K562 (cell line): Measurements from ENCODE around the gene CHML. TPM values are rescaled to one million over a fixed set of nuclear protein-coding genes. Genes with fewer than 3 reads are reported as not detected.
A peak's percentile ranks its signal among the peaks of the same experiment; 100 is the strongest.

Experiments used
- ATAC-seq: fragments of 200-7000 bp; cut with Tn5 transposase; 3 replicates; pipeline ENCODE4 v1.9.1; 2020; ENCODE audit warnings: moderate library complexity
- BruUV-seq: library from RNA; stranded (reverse); fragments of 400-500 nt; replicated peaks from 2 replicates; lab custom pipeline; 2021; lab: Mats Ljungman, UMichigan
- CTCF ChIA-PET: fragments of 300-600 bp; formaldehyde crosslinking; extraction: SDS; loops from one replicate; lab custom pipeline; 2021; ENCODE audit warnings: low intra/inter-chr PET ratio; lab: Yijun Ruan, JAX
- POLR2A ChIA-PET: fragments of 300-600, 350-650 bp; sonication (Branson Sonifier 250); formaldehyde crosslinking; extraction: SDS; loops from one replicate; lab custom pipeline; 2021; ENCODE audit warnings: antibody characterized with exemption, inconsistent platforms; lab: Yijun Ruan, JAX
- DNase-seq, 4 experiments: peaks; one replicate each; pipeline versions ENCODE4 v3.0.0 to v3.0.0-alpha.2; 2011 to 2018; ENCODE audit warnings: low spot score in 3 of 4, mixed read lengths in 3 of 4; ENCODE audit errors: extremely low read depth in 1 of 4
- FAIRE-seq: peaks from 2 replicates; lab custom pipeline; 2011; peaks lifted over from hg19 to GRCh38; lab: Jason Lieb, UNC
- H2AFZ ChIP-seq: 2 replicates; pipeline ENCODE4 v1.6.0; 2011; ENCODE audit warnings: low read depth, low read length, control low read depth, inconsistent platforms
- H3K27ac ChIP-seq: fragments of 200-600 bp; 3 replicates; pipeline ENCODE4 v1.8.0; 2011; ENCODE audit warnings: low read depth, mild to moderate bottlenecking, control low read depth, inconsistent platforms, low read length, moderate library complexity, mixed read lengths; ENCODE audit errors: extremely low read depth
- H3K27me3 ChIP-seq, 2 experiments: fragments of 300-600 bp in 1 of 2; 2 replicates in 1 of 2; 3 replicates in 1 of 2; pipeline versions ENCODE4 v1.6.0 to v1.8.0; 2011; ENCODE audit warnings: inconsistent platforms in 2 of 2, low read length in 2 of 2, mild to moderate bottlenecking in 1 of 2, mixed read lengths in 1 of 2, moderate library complexity in 1 of 2; ENCODE audit not compliant: control insufficient read depth in 2 of 2, insufficient read depth in 2 of 2
- H3K36me3 ChIP-seq: fragments of 300-600 bp; 3 replicates; pipeline ENCODE4 v1.8.0; 2011; ENCODE audit warnings: mild to moderate bottlenecking, low read length, inconsistent platforms; ENCODE audit not compliant: control insufficient read depth, insufficient read depth
- H3K4me1 ChIP-seq, 2 experiments: fragments of 200-600 bp in 1 of 2; replicated peaks in 1 of 2; 2 replicates in 1 of 2; 3 replicates in 1 of 2; pipeline versions ENCODE4 v1.5.1 to v1.8.0; 2011; ENCODE audit warnings: inconsistent platforms in 2 of 2, low read length in 2 of 2, mild to moderate bottlenecking in 1 of 2, mixed read lengths in 1 of 2, moderate library complexity in 1 of 2; ENCODE audit not compliant: control insufficient read depth in 2 of 2, insufficient read depth in 2 of 2
- H3K4me2 ChIP-seq: 2 replicates; pipeline ENCODE4 v1.6.1; 2011; ENCODE audit warnings: low read length, control low read depth, inconsistent platforms, mixed read lengths; ENCODE audit not compliant: insufficient read depth
- H3K4me3 ChIP-seq: fragments of 200-600 bp; sonication (generic), shearing (Covaris generic); 2 replicates; pipeline ENCODE4 v1.5.1; 2016; ENCODE audit warnings: control low read depth, inconsistent platforms
- H3K79me2 ChIP-seq: fragments of 200-600 bp; 3 replicates; pipeline ENCODE4 v1.8.0; 2011; ENCODE audit warnings: low read length, inconsistent platforms; ENCODE audit not compliant: control insufficient read depth, insufficient read depth
- H3K9ac ChIP-seq, 2 experiments: 2 replicates each; pipeline versions ENCODE4 v1.6.0 to v1.6.1; 2011; ENCODE audit warnings: low read depth in 2 of 2, low read length in 2 of 2, control low read depth in 1 of 2, inconsistent platforms in 1 of 2, mild to moderate bottlenecking in 1 of 2, mixed read lengths in 1 of 2; ENCODE audit not compliant: insufficient read depth in 1 of 2
- H3K9me1 ChIP-seq: one replicate; pipeline ENCODE4 v1.6.0; 2011; ENCODE audit warnings: inconsistent platforms, mild to moderate bottlenecking, low read length, moderate library complexity; ENCODE audit not compliant: control insufficient read depth, insufficient read depth
- H3K9me3 ChIP-seq: replicated peaks from 2 replicates; pipeline ENCODE4 v1.5.1; 2011; ENCODE audit warnings: low read depth, low read length, inconsistent platforms; ENCODE audit not compliant: control insufficient read depth, insufficient read depth
- H4K20me1 ChIP-seq: replicated peaks from 2 replicates; pipeline ENCODE4 v1.6.1; 2011; ENCODE audit warnings: low read length, inconsistent platforms, mixed read lengths; ENCODE audit not compliant: control insufficient read depth, insufficient read depth
- CC2D1A ChIP-seq: fragments of 450-650 bp; IDR thresholded peaks from 2 replicates; pipeline ENCODE4 v1.6.1; 2017; ENCODE audit warnings: mild to moderate bottlenecking
- CTCF ChIP-seq, 3 experiments: IDR thresholded peaks in 2 of 3; conservative IDR thresholded peaks in 1 of 3; 2 replicates each; pipeline ENCODE4 v1.5.1; 2011 to 2012; ENCODE audit warnings: low read length in 3 of 3, mild to moderate bottlenecking in 3 of 3, control low read depth in 2 of 3, improper control_type of control experiment in 1 of 3, inconsistent platforms in 1 of 3, low read depth in 1 of 3, mixed read lengths in 1 of 3, moderate library complexity in 1 of 3; ENCODE audit not compliant: insufficient read depth in 2 of 3
- GABPB2 ChIP-seq: fragments of 250-450 bp; sonication (Bioruptor Pico); conservative IDR thresholded peaks from 2 replicates; pipeline ENCODE4 v1.5.1; 2021; ENCODE audit warnings: mild to moderate bottlenecking
- HCFC1 ChIP-seq: IDR thresholded peaks from 2 replicates; pipeline ENCODE4 v1.6.1; 2012; ENCODE audit warnings: low read depth, low read length, improper control_type of control experiment
- HIVEP1 ChIP-seq: fragments of 250-450 bp; sonication (Bioruptor Pico); IDR thresholded peaks from 2 replicates; pipeline ENCODE4 v1.4.0; 2020; ENCODE audit warnings: mild to moderate bottlenecking
- HOXB6 ChIP-seq: fragments of 250-450 bp; sonication (Bioruptor Pico); IDR thresholded peaks from 2 replicates; pipeline ENCODE4 v1.5.1; 2022; ENCODE audit warnings: mild to moderate bottlenecking, borderline replicate concordance
- KAT7 ChIP-seq: sonication (generic); formaldehyde crosslinking; IDR thresholded peaks from 2 replicates; pipeline ENCODE4 v1.8.0; 2022; ENCODE audit warnings: missing genetic modification reagents, mild to moderate bottlenecking, borderline replicate concordance
- KLF10 ChIP-seq: fragments of 250-450 bp; sonication (Bioruptor Pico); IDR thresholded peaks from 2 replicates; pipeline ENCODE4 v1.6.1; 2021; ENCODE audit warnings: matching md5 sums
- NFATC3 ChIP-seq: fragments of 450-650 bp; IDR thresholded peaks from 2 replicates; pipeline ENCODE4 v1.6.1; 2017; ENCODE audit warnings: mild to moderate bottlenecking
- NR2C1 ChIP-seq, 2 experiments: fragments of 450-650 bp; IDR thresholded peaks; 2 replicates each; pipeline ENCODE4 v1.6.1; 2017; ENCODE audit warnings: mild to moderate bottlenecking in 2 of 2, antibody characterized with exemption in 1 of 2, inconsistent platforms in 1 of 2, missing compliant biosample characterization in 1 of 2, missing genetic modification characterization in 1 of 2
- THAP12 ChIP-seq: fragments of 250-450 bp; sonication (Bioruptor Pico); IDR thresholded peaks from 2 replicates; pipeline ENCODE4 v1.9.0; 2021; ENCODE audit warnings: mild to moderate bottlenecking, inconsistent platforms
- ZNF253 ChIP-seq: fragments of 250-450 bp; sonication (Bioruptor Pico); conservative IDR thresholded peaks from 2 replicates; pipeline ENCODE4 v1.6.1; 2021; ENCODE audit warnings: mild to moderate bottlenecking
- ZNF431 ChIP-seq: sonication (generic); formaldehyde crosslinking; IDR thresholded peaks from 2 replicates; pipeline ENCODE4 v1.8.0; 2022; ENCODE audit warnings: mild to moderate bottlenecking, missing genetic modification reagents
- WGBS: fragments of 100-300 bp; shearing (Covaris generic); methylation state at CpG from one replicate; pipeline ENCODE4 v1.1.6; 2016; ENCODE audit warnings: low coverage, mixed read lengths; ENCODE audit not compliant: insufficient coverage; ENCODE audit errors: missing lambda C conversion rate; 5-methylcytosine and 5-hydroxymethylcytosine counted together
- in situ Hi-C: fragments of 300-500 bp; cut with MboI; formaldehyde crosslinking; loops from 4 replicates; pipeline ENCODE4 v1.15.0; 2018; ENCODE audit warnings: inconsistent platforms, mixed read lengths
- intact Hi-C: fragments of 100-400 bp; cut with micrococcal nuclease; formaldehyde crosslinking; loops from 2 replicates; pipeline ENCODE4 v1.14.2; 2022
- polyA plus RNA-seq, 8 experiments: library from polyadenylated mRNA; depleted of rRNA in 4 of 8; stranded (reverse) in 5 of 8; unstranded in 3 of 8; fragments of >200 nt; fragmentation: Nextera tagmentation in 2 of 8; fragmentation: Illumina TruSeq in 1 of 8; extraction: Ambion mirVana in 2 of 8; extraction: Trizol in 1 of 8; gene quantifications; 2 replicates each; pipeline versions ENCODE4 v1.2.1 to v1.2.3, GENCODE V29; 2011 to 2014; ENCODE audit warnings: inconsistent platforms in 1 of 8, missing spikeins in 1 of 8
- total RNA-seq, 7 experiments: library from RNA; depleted of rRNA in 6 of 7; stranded (reverse); fragments of >200 nt in 6 of 7; fragmentation: Illumina TruSeq in 2 of 7; extraction: Trizol in 2 of 7; gene quantifications; 2 replicates each; pipeline versions ENCODE4 v1.2.1 to v1.2.3, GENCODE V29; 2011 to 2021; ENCODE audit warnings: low replicate concordance in 1 of 7
- TF ChIP-seq, protein P1 (sequence below): fragments of 150-350 bp; conservative IDR thresholded peaks from 2 replicates; pipeline ENCODE4 v1.6.1; 2014; ENCODE audit warnings: low read length

CHML gene
- total and polyA plus RNA-seq, 9 of the 15 experiments (the other 6 are each of a cell fraction or from before 2014, with no cell fraction given), result 13.0 to 88.3 (median 62.8) TPM

- H3K9me3 ChIP-seq, result peaks cover 22% of the 10 kb centered on the region
- in situ Hi-C loops (no loop called here), intact Hi-C loops (no loop called here)
- POLR2A ChIA-PET, result interaction anchor here (0.6 to 1.5 kb wide), 4 partner anchors 9 to 1852 kb away, joined by 3 to 4 read pairs (median 3); no protein-coding TSS in a partner anchor
- H3K9me1 ChIP-seq, result no peaks in the 10 kb centered on the region
- H2AFZ ChIP-seq, result 0 out of 2 replicates have a peak overlapping the region, but pooled peaks have one; percentile 5
- H4K20me1 ChIP-seq, result no peaks in the 10 kb centered on the region
- peaks cover 4 to 6% of the 10 kb centered on the region in 2 experiments for H3K4me1 ChIP-seq
- ATAC-seq (no peak), DNase-seq (no peak), FAIRE-seq (no peak)
- no peak overlapping the region for H3K4me3 ChIP-seq
- no peak overlapping the region for H3K9ac ChIP-seq
- no peak overlapping the region for H3K27ac ChIP-seq
- 70% methylated on average over 4 of the region's 4 CpGs for WGBS
- no peaks in the 10 kb centered on the region for H3K36me3 ChIP-seq
- no peaks in the 10 kb centered on the region for H3K79me2 ChIP-seq
- no peak overlapping the region for H3K4me2 ChIP-seq
- CTCF ChIA-PET, result no interaction called here
- BruUV-seq, result no TSS peak
- H3K27me3 ChIP-seq, result no peaks in the 10 kb centered on the region
- TF ChIP-seq CTCF (IDR thresholded peaks at IDR 0.05 in 2 of 3, conservative IDR thresholded peaks at IDR 0.05 in 1 of 3; ENCODE audit: insufficient read depth in 2 of 3, low read depth in 1 of 3, low read length in 3 of 3), result no peak
- TF ChIP-seq HCFC1, result no peak
- TF ChIP-seq NR2C1 (IDR thresholded peaks at IDR 0.05), result no peak
- no peak for TF ChIP-seq NR2C1 (tag; IDR thresholded peaks at IDR 0.05)
- no peak for TF ChIP-seq HIVEP1 (CRISPR knock-in tag)
- no peak for TF ChIP-seq HOXB6 (CRISPR knock-in tag)
- no peak for TF ChIP-seq KLF10 (CRISPR knock-in tag)
- TF ChIP-seq GABPB2, result no peak
- TF ChIP-seq ZNF253 (CRISPR knock-in tag), result no peak
- TF ChIP-seq, protein P1, sequence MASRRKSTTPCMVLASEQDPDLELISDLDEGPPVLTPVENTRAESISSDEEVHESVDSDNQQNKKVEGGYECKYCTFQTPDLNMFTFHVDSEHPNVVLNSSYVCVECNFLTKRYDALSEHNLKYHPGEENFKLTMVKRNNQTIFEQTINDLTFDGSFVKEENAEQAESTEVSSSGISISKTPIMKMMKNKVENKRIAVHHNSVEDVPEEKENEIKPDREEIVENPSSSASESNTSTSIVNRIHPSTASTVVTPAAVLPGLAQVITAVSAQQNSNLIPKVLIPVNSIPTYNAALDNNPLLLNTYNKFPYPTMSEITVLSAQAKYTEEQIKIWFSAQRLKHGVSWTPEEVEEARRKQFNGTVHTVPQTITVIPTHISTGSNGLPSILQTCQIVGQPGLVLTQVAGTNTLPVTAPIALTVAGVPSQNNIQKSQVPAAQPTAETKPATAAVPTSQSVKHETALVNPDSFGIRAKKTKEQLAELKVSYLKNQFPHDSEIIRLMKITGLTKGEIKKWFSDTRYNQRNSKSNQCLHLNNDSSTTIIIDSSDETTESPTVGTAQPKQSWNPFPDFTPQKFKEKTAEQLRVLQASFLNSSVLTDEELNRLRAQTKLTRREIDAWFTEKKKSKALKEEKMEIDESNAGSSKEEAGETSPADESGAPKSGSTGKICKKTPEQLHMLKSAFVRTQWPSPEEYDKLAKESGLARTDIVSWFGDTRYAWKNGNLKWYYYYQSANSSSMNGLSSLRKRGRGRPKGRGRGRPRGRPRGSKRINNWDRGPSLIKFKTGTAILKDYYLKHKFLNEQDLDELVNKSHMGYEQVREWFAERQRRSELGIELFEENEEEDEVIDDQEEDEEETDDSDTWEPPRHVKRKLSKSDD, result no peak
- TF ChIP-seq NFATC3, result no peak
- no peak for TF ChIP-seq ZNF431 (CRISPR knock-in tag)
- TF ChIP-seq THAP12 (CRISPR knock-in tag), result no peak
- no peak for TF ChIP-seq CC2D1A
- no peak for TF ChIP-seq KAT7 (CRISPR knock-in tag)
These were observed 5.0 kb upstream of the CHML start for GRCh38 chr1:241645199-241645598.
